ENCODE results near the gene CACNA1A. TPM values are rescaled to one million over a fixed set of nuclear protein-coding genes. Genes with fewer than 3 reads are reported as not detected.

Gene CACNA1A
- total RNA-seq, 1 donor from 2014 or later = 43.0 TPM

DNA sequence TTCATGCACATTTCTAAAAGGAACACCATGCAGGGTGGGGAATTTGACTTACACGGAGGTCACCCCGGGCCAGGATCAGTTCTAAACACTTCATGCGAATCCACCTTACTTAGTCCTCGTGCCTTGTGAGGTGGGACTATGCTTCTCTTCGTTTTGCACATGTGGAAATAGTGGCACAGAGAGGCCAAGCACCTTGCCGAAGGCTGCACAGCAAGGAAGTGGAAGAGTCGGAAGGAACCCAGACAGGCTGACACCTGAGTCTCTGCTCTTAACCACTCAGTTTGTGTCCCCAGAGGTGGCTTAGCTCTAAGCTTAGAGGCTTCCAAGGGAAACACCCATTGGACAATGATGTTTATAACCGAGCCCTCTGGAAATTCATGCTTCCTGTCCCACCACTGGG is 150.1 kb downstream of the CACNA1A start:
- DNase-seq (ENCODE audit: low spot score, unreplicated experiment) = no peak
- peaks cover 7% of the 10 kb centered on the region for H3K27me3 Mint-ChIP-seq
- no peak overlapping the region for H3K4me3 Mint-ChIP-seq (ENCODE audit: low read depth)
- H3K4me1 Mint-ChIP-seq (ENCODE audit: low read depth) = no peaks in the 10 kb centered on the region
- H3K27ac Mint-ChIP-seq = no peak overlapping the region
- H3K36me3 Mint-ChIP-seq (ENCODE audit: insufficient read depth) = no peaks in the 10 kb centered on the region
- peaks cover 3% of the 10 kb centered on the region for H3K9me3 Mint-ChIP-seq (ENCODE audit: low read depth)
- TF ChIP-seq, protein P1, sequence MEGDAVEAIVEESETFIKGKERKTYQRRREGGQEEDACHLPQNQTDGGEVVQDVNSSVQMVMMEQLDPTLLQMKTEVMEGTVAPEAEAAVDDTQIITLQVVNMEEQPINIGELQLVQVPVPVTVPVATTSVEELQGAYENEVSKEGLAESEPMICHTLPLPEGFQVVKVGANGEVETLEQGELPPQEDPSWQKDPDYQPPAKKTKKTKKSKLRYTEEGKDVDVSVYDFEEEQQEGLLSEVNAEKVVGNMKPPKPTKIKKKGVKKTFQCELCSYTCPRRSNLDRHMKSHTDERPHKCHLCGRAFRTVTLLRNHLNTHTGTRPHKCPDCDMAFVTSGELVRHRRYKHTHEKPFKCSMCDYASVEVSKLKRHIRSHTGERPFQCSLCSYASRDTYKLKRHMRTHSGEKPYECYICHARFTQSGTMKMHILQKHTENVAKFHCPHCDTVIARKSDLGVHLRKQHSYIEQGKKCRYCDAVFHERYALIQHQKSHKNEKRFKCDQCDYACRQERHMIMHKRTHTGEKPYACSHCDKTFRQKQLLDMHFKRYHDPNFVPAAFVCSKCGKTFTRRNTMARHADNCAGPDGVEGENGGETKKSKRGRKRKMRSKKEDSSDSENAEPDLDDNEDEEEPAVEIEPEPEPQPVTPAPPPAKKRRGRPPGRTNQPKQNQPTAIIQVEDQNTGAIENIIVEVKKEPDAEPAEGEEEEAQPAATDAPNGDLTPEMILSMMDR (IDR thresholded peaks at IDR 0.05; ENCODE audit: unreplicated experiment) = no peak

DNA sequence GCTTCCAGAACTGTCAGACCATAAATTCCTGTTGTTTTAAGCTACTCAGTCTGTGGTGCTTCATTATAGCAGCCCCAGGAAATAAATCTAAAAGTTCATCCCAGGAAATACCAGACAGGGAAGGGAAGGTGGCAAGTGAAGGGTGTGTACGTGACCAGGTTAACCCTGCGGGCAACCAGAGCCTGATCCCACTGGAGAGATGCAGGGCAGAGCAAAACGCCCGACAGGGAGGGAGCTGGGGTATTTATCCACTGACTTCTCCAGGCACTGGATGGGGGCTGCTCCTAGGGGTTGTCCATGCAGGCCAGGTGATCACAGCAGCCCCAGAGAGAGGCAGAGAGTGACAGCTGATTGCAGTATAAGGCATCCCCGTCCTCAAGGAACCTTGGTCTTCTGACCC is 150.9 kb downstream of the CACNA1A start:
- Mint-ChIP-seq H3K9me3 (ENCODE audit: low read depth) (peaks cover 6% of the 10 kb centered on the region), H3K36me3 (ENCODE audit: insufficient read depth) (no peaks in the 10 kb centered on the region), H3K27me3 (peaks cover 7% of the 10 kb centered on the region), H3K27ac (no peak overlapping the region), H3K4me3 (ENCODE audit: low read depth) (no peak overlapping the region), H3K4me1 (ENCODE audit: low read depth) (no peaks in the 10 kb centered on the region)
- TF ChIP-seq, protein P1 (IDR thresholded peaks at IDR 0.05; ENCODE audit: unreplicated experiment) = no peak
- DNase-seq (ENCODE audit: low spot score, unreplicated experiment) = no peak

DNA sequence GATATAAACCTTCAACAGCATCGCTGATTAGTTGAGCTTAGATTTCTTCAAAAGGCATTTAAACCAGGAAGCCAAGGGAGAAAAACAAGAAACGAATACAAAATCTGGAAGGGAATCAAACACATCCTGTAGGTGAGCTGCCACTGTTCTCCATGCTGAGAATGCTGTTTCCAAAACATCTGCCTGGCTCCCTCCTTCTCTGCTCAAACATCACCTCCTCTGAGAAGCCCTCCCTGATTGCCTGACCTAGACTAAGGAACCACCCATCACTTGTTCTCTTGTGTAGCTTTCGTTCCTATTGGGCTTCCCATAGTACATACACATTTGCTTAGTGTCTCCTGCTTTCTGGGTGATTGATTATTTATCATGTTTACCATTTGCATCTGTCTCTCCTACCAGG is 152.7 kb downstream of the CACNA1A start:
- H3K27ac Mint-ChIP-seq = no peak overlapping the region
- H3K4me3 Mint-ChIP-seq (ENCODE audit: low read depth) = no peak overlapping the region
- H3K36me3 Mint-ChIP-seq (ENCODE audit: insufficient read depth) = no peaks in the 10 kb centered on the region
- peaks cover 3% of the 10 kb centered on the region for H3K9me3 Mint-ChIP-seq (ENCODE audit: low read depth)
- TF ChIP-seq, protein P1 (IDR thresholded peaks at IDR 0.05; ENCODE audit: unreplicated experiment) = no peak
- H3K4me1 Mint-ChIP-seq (ENCODE audit: low read depth) = no peaks in the 10 kb centered on the region
- DNase-seq (ENCODE audit: low spot score, unreplicated experiment) = no peak
- peaks cover 7% of the 10 kb centered on the region for H3K27me3 Mint-ChIP-seq

DNA sequence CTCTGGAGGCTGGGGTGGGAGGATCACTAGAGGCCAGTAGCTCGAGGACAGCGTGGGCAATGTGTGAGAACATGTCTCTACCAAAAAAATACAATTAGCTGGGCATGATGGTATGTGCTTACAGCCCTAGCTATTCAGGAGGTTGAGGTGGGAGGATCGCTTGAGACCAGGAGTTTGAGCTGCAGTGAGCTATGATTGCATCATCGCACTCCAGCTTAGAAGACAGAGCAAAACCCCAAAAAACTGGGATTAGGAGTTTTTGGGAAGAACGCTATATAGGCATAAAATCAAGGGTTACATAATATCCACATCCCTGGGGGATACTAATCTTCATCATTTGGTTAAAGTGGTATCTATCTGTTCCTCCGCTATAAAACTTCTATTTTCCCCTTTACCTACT is 155.5 kb downstream of the CACNA1A start:
- no peak overlapping the region for H3K4me3 Mint-ChIP-seq (ENCODE audit: low read depth)
- no peak overlapping the region for H3K27ac Mint-ChIP-seq
- H3K4me1 Mint-ChIP-seq (ENCODE audit: low read depth) = no peaks in the 10 kb centered on the region
- H3K36me3 Mint-ChIP-seq (ENCODE audit: insufficient read depth) = no peaks in the 10 kb centered on the region
- TF ChIP-seq, protein P1 (IDR thresholded peaks at IDR 0.05; ENCODE audit: unreplicated experiment) = no peak
- no peak for DNase-seq (ENCODE audit: low spot score, unreplicated experiment)
- peaks cover 3% of the 10 kb centered on the region for H3K9me3 Mint-ChIP-seq (ENCODE audit: low read depth)
- H3K27me3 Mint-ChIP-seq = peaks cover 9% of the 10 kb centered on the region

DNA sequence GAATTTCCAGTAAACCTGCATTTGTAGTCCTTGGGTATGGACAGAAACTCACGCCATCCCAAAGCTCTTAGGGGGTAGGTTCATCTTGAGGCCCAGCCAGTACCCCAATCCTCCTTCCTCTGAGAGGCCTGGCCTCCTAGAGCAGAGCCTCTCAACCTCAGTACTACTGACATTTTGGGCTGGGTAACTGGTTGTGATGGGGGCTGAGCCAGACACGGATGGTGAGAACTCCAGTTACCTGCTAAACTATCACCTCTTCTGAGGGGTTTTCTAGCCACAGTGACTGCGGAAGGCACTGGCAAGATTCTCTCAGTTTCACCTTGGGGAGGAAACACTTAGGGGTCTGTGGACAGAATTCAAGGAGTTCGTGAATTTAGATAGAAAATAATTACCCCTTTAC is 156.2 kb downstream of the CACNA1A start:
- Mint-ChIP-seq H3K27ac (no peak overlapping the region), H3K9me3 (ENCODE audit: low read depth) (peaks cover 3% of the 10 kb centered on the region), H3K4me3 (ENCODE audit: low read depth) (no peak overlapping the region), H3K27me3 (peaks cover 9% of the 10 kb centered on the region), H3K4me1 (ENCODE audit: low read depth) (no peaks in the 10 kb centered on the region), H3K36me3 (ENCODE audit: insufficient read depth) (no peaks in the 10 kb centered on the region)
- DNase-seq (ENCODE audit: low spot score, unreplicated experiment) = no peak
- TF ChIP-seq, protein P1 (IDR thresholded peaks at IDR 0.05; ENCODE audit: unreplicated experiment) = no peak

All from progenitor cell of endocrine pancreas (in vitro differentiated cells).